GM12891 (cell line): Measurements from ENCODE around the gene DVL3.

Experiments
- POLR2A ChIP-seq: IDR thresholded peaks from 2 replicates; pipeline ENCODE4 v1.6.1; 2011; ENCODE audit warnings: low read depth, low read length, control low read depth
- POLR2AphosphoS5 ChIP-seq: IDR thresholded peaks from 2 replicates; pipeline ENCODE4 v1.6.1; 2011; ENCODE audit warnings: low read depth, low read length, control low read depth

DNA sequence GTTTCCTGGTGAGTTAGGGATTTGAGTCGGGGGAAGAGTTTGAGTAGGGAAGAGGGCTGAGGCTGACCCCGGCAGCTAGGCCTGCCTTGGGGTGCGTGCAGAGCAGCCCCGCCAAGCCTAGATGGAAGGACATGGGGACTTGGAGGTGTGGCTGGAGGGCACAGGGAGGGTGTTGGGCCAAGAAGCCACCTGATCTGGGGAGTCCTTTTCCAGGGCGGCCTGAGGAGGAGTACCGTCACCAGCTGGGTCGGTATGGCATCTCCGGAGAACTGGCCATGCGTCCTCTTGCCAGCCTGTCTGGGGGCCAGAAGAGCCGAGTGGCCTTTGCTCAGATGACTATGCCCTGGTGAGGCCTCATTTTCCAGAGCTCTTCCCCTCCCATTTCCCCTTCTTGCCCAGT, 37.7 kb downstream of the DVL3 start:
- no peak for TF ChIP-seq POLR2A
- no peak for TF ChIP-seq POLR2AphosphoS5
